NB4 (cell line): Measurements from ENCODE around the gene NT5DC1.

Experiments
- DNase-seq: peaks from one replicate; pipeline ENCODE4 v3.0.0; 2010; ENCODE audit warnings: low read depth
- H3K4me3 ChIP-seq: one replicate; pipeline ENCODE4 v1.5.1; 2011; ENCODE audit warnings: mild to moderate bottlenecking, low read depth, low read length, moderate library complexity
- MYC ChIP-seq: IDR thresholded peaks from 2 replicates; pipeline ENCODE4 v1.6.1; 2011; ENCODE audit warnings: low read depth, low read length
- POLR2A ChIP-seq: IDR thresholded peaks from 2 replicates; pipeline ENCODE4 v1.6.1; 2011; ENCODE audit warnings: mild to moderate bottlenecking; ENCODE audit not compliant: insufficient read length; ENCODE audit errors: extremely low read depth
- TF ChIP-seq, protein P1 (sequence below): IDR thresholded peaks from one replicate; pipeline ENCODE4 v1.5.1; 2012; ENCODE audit warnings: low read depth, low read length
- TF ChIP-seq, protein P2 (sequence below): IDR thresholded peaks from 2 replicates; pipeline ENCODE4 v1.6.1; 2011; ENCODE audit warnings: low read depth, low read length

NT5DC1 gene

DNA sequence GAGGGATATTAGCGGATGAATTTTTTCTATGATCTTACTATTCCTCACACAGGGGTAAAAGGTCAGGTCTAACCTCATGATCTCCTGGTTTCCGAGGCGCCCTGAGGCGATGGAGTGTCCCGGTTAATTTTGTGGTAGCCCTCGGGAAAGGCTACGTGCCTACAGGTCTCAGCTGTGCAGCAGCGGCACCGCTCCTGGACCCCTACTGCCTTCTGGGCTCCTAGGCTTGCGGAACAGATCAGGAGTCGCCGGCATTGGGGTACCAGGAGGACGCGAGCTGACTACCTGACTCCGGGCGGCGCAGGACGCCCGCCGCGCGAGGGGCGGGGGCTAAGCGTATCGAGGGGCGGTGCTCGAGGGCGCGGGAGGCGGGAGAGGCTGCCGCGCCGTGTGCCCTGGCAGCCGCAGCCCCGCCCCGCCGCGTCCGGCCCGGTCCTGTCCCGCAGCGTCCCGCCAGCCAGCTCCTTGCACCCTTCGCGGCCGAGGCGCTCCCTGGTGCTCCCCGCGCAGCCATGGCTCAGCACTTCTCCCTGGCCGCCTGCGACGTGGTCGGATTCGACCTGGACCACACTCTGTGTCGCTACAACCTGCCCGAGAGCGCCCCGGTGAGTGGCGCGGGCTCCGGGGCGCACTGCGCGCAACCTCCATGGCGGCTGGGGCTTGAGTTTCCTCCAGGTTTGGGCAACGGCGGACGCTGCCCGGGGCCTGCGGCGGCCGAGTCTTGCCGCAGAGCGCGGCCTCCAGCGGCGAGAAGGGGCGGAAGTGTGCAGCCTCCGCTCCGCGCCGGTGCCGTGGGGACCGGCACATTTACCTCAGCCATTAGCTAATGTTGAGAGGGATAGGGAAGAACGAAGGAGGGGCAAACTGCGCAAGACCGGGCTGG, at the start of gene NT5DC1:
Gene NT5DC1 (plus strand): TSS at position 435 of the 883 bp plus-strand sequence. CDS start 78 bp downstream, at position 513.
- H3K4me3 ChIP-seq, result peak within 1 kb of the TSS; percentile 68
- peak; percentile 89 for DNase-seq
- peak; percentile 62 for TF ChIP-seq POLR2A
- TF ChIP-seq, protein P1, sequence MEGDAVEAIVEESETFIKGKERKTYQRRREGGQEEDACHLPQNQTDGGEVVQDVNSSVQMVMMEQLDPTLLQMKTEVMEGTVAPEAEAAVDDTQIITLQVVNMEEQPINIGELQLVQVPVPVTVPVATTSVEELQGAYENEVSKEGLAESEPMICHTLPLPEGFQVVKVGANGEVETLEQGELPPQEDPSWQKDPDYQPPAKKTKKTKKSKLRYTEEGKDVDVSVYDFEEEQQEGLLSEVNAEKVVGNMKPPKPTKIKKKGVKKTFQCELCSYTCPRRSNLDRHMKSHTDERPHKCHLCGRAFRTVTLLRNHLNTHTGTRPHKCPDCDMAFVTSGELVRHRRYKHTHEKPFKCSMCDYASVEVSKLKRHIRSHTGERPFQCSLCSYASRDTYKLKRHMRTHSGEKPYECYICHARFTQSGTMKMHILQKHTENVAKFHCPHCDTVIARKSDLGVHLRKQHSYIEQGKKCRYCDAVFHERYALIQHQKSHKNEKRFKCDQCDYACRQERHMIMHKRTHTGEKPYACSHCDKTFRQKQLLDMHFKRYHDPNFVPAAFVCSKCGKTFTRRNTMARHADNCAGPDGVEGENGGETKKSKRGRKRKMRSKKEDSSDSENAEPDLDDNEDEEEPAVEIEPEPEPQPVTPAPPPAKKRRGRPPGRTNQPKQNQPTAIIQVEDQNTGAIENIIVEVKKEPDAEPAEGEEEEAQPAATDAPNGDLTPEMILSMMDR, result no peak
- peak; percentile 13; the same call in 1 of the 2 replicates for TF ChIP-seq MYC
- TF ChIP-seq, protein P2, sequence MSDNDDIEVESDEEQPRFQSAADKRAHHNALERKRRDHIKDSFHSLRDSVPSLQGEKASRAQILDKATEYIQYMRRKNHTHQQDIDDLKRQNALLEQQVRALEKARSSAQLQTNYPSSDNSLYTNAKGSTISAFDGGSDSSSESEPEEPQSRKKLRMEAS, result no peak; the same call in 1 of the 2 replicates

DNA sequence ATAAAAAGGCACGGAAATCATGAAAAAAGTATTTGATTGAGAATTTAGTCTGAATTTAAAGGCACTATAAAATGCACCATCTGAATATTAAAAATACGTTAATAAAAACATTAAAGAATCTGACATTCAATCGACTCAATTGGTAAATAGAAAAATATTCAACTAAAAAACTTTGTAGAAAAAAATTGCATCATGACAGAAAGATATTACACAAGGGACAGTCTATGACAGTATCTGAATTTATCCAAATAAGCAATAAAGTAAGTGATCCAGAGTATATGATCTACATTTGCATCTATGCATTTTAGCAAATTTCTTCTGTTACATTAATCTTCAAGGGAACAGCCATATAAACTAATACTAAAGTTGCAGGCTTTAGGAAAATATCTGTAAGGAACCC, 49.4 kb upstream of the NT5DC1 start:
- DNase-seq, result no peak
- H3K4me3 ChIP-seq, result no peak overlapping the region
- TF ChIP-seq, protein P2, result no peak
- TF ChIP-seq MYC (no peak), POLR2A (no peak)
- TF ChIP-seq, protein P1, result no peak

DNA sequence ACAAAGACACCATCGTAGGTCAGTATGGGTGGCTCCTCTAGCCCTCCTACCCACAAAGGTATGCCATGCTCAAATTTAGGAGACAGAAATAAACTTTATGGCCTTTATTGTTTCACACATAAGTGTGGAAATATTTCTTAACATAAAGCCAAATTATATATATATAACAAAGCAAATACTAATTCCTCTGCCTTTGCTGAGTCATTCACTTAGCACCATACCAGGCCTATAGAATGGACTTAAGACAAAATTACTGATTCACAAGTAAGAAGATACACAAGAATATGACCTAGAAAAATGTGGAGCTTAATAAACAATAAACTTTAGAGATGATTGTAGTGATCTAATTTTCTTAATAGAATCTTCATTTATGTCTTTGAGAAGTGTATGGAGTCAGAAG, 45.1 kb upstream of the NT5DC1 start:
- no peak overlapping the region for H3K4me3 ChIP-seq
- no peak for DNase-seq

DNA sequence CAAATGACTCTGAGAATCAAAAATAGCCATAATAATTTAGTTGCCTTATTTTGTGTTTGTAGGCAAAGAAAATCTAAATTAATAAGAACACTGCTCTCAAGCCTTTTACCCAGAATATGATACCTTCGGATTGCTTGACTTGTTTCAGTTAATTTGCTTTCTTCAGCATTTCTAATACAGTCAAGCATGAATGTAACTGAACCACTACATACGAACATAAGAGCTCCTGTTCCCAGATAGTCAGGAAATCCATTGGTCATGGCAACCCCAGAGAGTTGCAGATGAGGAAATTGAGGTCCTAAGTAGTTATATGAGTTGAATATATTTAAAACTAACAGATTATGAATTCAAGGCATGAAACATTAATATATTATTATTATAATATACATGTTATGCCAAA, 42.9 kb upstream of the NT5DC1 start:
- no peak for DNase-seq
- no peak overlapping the region for H3K4me3 ChIP-seq
- TF ChIP-seq, protein P1, result no peak
- TF ChIP-seq, protein P2, result no peak
- no peak for TF ChIP-seq MYC
- TF ChIP-seq POLR2A, result no peak

More for the DNA sequence above, 45.1 kb upstream of the NT5DC1 start:
- no peak for TF ChIP-seq MYC
- TF ChIP-seq, protein P1, result no peak
- no peak for TF ChIP-seq POLR2A
- TF ChIP-seq, protein P2, result no peak

DNA sequence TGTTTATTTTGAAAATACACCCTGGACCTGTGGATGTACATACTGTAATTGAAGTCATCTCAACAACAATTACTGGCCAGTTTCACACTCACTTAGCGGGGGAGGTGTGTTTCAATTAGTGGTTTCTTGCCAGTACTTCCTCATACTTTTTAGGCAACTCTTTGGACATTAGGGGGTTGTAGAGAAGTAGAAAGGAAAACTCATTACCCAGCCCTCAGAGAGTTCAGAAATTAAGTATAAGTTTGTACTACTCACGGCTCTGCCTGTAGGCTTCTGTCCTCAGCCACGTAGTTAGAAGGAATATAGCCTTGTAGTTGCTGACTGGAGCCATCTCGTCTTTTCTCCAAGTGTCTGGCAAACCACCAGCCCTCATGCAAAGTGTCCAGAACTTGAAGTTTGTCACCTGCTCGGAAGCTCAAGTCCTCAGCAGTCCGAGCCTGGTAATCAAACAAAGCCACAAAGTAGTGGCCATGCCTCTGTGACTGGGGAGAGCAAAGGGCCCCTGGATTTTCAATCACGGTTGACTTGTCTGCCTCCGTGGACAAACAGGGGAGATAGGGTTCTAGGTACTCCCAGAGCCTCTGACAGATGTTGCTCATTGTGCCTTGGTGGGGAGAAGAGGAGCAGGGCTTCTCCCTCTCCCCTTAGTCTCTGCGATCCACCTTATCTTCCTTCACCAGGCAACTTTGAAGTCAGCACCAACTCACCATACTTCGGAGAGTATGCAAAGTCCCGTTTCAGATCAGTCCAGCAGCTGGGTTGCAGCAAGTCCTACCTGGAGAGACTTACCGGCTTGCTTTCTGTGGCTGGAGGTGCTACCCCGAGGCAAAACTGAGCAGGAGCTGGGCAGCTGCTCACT, 40.7 kb upstream of the NT5DC1 start:
- peak; percentile 69 for DNase-seq
- no peak overlapping the region for H3K4me3 ChIP-seq
- TF ChIP-seq POLR2A (no peak), MYC (no peak)
- TF ChIP-seq, protein P1, result no peak
- TF ChIP-seq, protein P2, result no peak
